Peyer's patch (tissue), 4 donors: ENCODE data around the gene GALNT2.

Experiments used
- CTCF ChIP-seq, 6 experiments: fragments of 450-650 bp in 4 of 6; fragments of 200-600 bp in 2 of 6; sonication (generic) in 1 of 6; IDR thresholded peaks; one replicate each; pipeline ENCODE4 v1.5.1; 2017 to 2019; ENCODE audit warnings: antibody characterized with exemption in 6 of 6, mild to moderate bottlenecking in 3 of 6, moderate library complexity in 1 of 6
- POLR2A ChIP-seq, 2 donors: fragments of 450-650 bp; IDR thresholded peaks; one replicate each; pipeline ENCODE4 v1.5.1; 2017; ENCODE audit warnings: antibody characterized with exemption in 2 of 2, mild to moderate bottlenecking in 2 of 2, moderate library complexity in 2 of 2

GRCh38 chr1:230166366-230167132 lies 99.5 kb downstream of the GALNT2 start:
- TF ChIP-seq CTCF (IDR thresholded peaks at IDR 0.05) (no peak), POLR2A (IDR thresholded peaks at IDR 0.05) (no peak)
